ENCODE results near the gene CPVL.

CPVL gene

GRCh38 chr7:29044554-29044953 is 101.8 kb downstream of the CPVL start:
- no peak for ATAC-seq (ENCODE audit: low read depth)
- no peak for DNase-seq (ENCODE audit: low spot score in 2 of 2)
- Mint-ChIP-seq H3K9me3 (peaks cover 3% of the 10 kb centered on the region), H3K27ac (no peak overlapping the region), H3K27me3 (peaks cover 17% of the 10 kb centered on the region), H3K4me3 (no peak overlapping the region), H3K4me1 (no peaks in the 10 kb centered on the region), H3K36me3 (no peaks in the 10 kb centered on the region)

- no peaks in the 10 kb centered on the region for H3K4me1 Mint-ChIP-seq
- DNase-seq (ENCODE audit: low spot score in 2 of 2): no peak
- no peak for ATAC-seq (ENCODE audit: low read depth)
- no peak overlapping the region for H3K4me3 Mint-ChIP-seq
- peaks cover 17% of the 10 kb centered on the region for H3K27me3 Mint-ChIP-seq
- H3K27ac Mint-ChIP-seq: no peak overlapping the region
- no peaks in the 10 kb centered on the region for H3K9me3 Mint-ChIP-seq
- no peaks in the 10 kb centered on the region for H3K36me3 Mint-ChIP-seq
Measured at GRCh38 chr7:29043576-29043975, 102.8 kb downstream of the CPVL start.

GRCh38 chr7:29042824-29043231 is 103.5 kb downstream of the CPVL start:
- Mint-ChIP-seq H3K4me1 (no peaks in the 10 kb centered on the region), H3K4me3 (no peak overlapping the region), H3K36me3 (no peaks in the 10 kb centered on the region), H3K27me3 (peaks cover 17% of the 10 kb centered on the region), H3K9me3 (no peaks in the 10 kb centered on the region), H3K27ac (no peak overlapping the region)
- no peak for ATAC-seq (ENCODE audit: low read depth)
- DNase-seq (ENCODE audit: low spot score in 2 of 2): no peak

GRCh38 chr7:29041991-29042390 is 104.3 kb downstream of the CPVL start:
- Mint-ChIP-seq H3K27ac (no peak overlapping the region), H3K9me3 (no peaks in the 10 kb centered on the region), H3K4me1 (no peaks in the 10 kb centered on the region), H3K36me3 (no peaks in the 10 kb centered on the region), H3K27me3 (peaks cover 17% of the 10 kb centered on the region), H3K4me3 (no peak overlapping the region)
- DNase-seq (ENCODE audit: low spot score in 2 of 2): no peak
- no peak for ATAC-seq (ENCODE audit: low read depth)

GRCh38 chr7:29040579-29040925 is 105.8 kb downstream of the CPVL start:
- H3K36me3 Mint-ChIP-seq: no peaks in the 10 kb centered on the region
- ATAC-seq (ENCODE audit: low read depth) (no peak), DNase-seq (ENCODE audit: low spot score in 2 of 2) (no peak)
- H3K4me3 Mint-ChIP-seq: no peak overlapping the region
- no peak overlapping the region for H3K27ac Mint-ChIP-seq
- no peaks in the 10 kb centered on the region for H3K9me3 Mint-ChIP-seq
- H3K27me3 Mint-ChIP-seq: peaks cover 16% of the 10 kb centered on the region
- no peaks in the 10 kb centered on the region for H3K4me1 Mint-ChIP-seq

GRCh38 chr7:29039821-29040578 is 106.3 kb downstream of the CPVL start:
- H3K27ac Mint-ChIP-seq: no peak overlapping the region
- no peaks in the 10 kb centered on the region for H3K36me3 Mint-ChIP-seq
- no peak overlapping the region for H3K4me3 Mint-ChIP-seq
- no peaks in the 10 kb centered on the region for H3K9me3 Mint-ChIP-seq
- H3K27me3 Mint-ChIP-seq: peaks cover 16% of the 10 kb centered on the region
- DNase-seq (ENCODE audit: low spot score in 2 of 2) (no peak), ATAC-seq (ENCODE audit: low read depth) (no peak)
- H3K4me1 Mint-ChIP-seq: no peaks in the 10 kb centered on the region

GRCh38 chr7:29038463-29038862 is 107.9 kb downstream of the CPVL start:
- peaks cover 11% of the 10 kb centered on the region for H3K27me3 Mint-ChIP-seq
- DNase-seq (ENCODE audit: low spot score in 2 of 2) (no peak), ATAC-seq (ENCODE audit: low read depth) (no peak)
- no peaks in the 10 kb centered on the region for H3K4me1 Mint-ChIP-seq
- no peak overlapping the region for H3K27ac Mint-ChIP-seq
- no peaks in the 10 kb centered on the region for H3K36me3 Mint-ChIP-seq
- no peaks in the 10 kb centered on the region for H3K9me3 Mint-ChIP-seq
- no peak overlapping the region for H3K4me3 Mint-ChIP-seq

GRCh38 chr7:29035044-29035740 is 111.1 kb downstream of the CPVL start:
- Mint-ChIP-seq H3K4me3 (no peak overlapping the region), H3K36me3 (no peaks in the 10 kb centered on the region), H3K9me3 (no peaks in the 10 kb centered on the region), H3K27me3 (peaks cover 2% of the 10 kb centered on the region), H3K27ac (no peak overlapping the region), H3K4me1 (no peaks in the 10 kb centered on the region)
- DNase-seq (ENCODE audit: low spot score in 2 of 2): no peak
- no peak for ATAC-seq (ENCODE audit: low read depth)

GRCh38 chr7:29033584-29033983 is 112.8 kb downstream of the CPVL start:
- DNase-seq (ENCODE audit: low spot score in 2 of 2) (no peak), ATAC-seq (ENCODE audit: low read depth) (no peak)
- peaks cover 3% of the 10 kb centered on the region for H3K9me3 Mint-ChIP-seq
- no peak overlapping the region for H3K4me3 Mint-ChIP-seq
- no peaks in the 10 kb centered on the region for H3K4me1 Mint-ChIP-seq
- H3K27me3 Mint-ChIP-seq: peaks cover 4% of the 10 kb centered on the region
- H3K27ac Mint-ChIP-seq: no peak overlapping the region
- no peaks in the 10 kb centered on the region for H3K36me3 Mint-ChIP-seq

GRCh38 chr7:29032146-29032545 is 114.2 kb downstream of the CPVL start:
- Mint-ChIP-seq H3K36me3 (no peaks in the 10 kb centered on the region), H3K27me3 (peaks cover 4% of the 10 kb centered on the region), H3K9me3 (peaks cover 8% of the 10 kb centered on the region), H3K27ac (no peak overlapping the region), H3K4me3 (no peak overlapping the region), H3K4me1 (no peaks in the 10 kb centered on the region)
- DNase-seq (ENCODE audit: low spot score in 2 of 2) (no peak), ATAC-seq (ENCODE audit: low read depth) (no peak)

GRCh38 chr7:29030781-29031275 is 115.5 kb downstream of the CPVL start:
- peaks cover 2% of the 10 kb centered on the region for H3K27me3 Mint-ChIP-seq
- ATAC-seq (ENCODE audit: low read depth) (no peak), DNase-seq (ENCODE audit: low spot score in 2 of 2) (no peak)
- H3K36me3 Mint-ChIP-seq: no peaks in the 10 kb centered on the region
- H3K4me1 Mint-ChIP-seq: no peaks in the 10 kb centered on the region
- no peak overlapping the region for H3K4me3 Mint-ChIP-seq
- peaks cover 18% of the 10 kb centered on the region for H3K9me3 Mint-ChIP-seq
- H3K27ac Mint-ChIP-seq: no peak overlapping the region

GRCh38 chr7:29022291-29022988 is 123.9 kb downstream of the CPVL start:
- ATAC-seq (ENCODE audit: low read depth) (no peak), DNase-seq (ENCODE audit: low spot score in 2 of 2) (no peak)
- H3K4me1 Mint-ChIP-seq: no peaks in the 10 kb centered on the region
- H3K4me3 Mint-ChIP-seq: no peak overlapping the region
- H3K36me3 Mint-ChIP-seq: peaks cover 1% of the 10 kb centered on the region
- H3K27me3 Mint-ChIP-seq: peaks cover 5% of the 10 kb centered on the region
- H3K9me3 Mint-ChIP-seq: peaks cover 26% of the 10 kb centered on the region
- H3K27ac Mint-ChIP-seq: no peak overlapping the region

- ATAC-seq (ENCODE audit: low read depth): no peak
- peaks cover 14% of the 10 kb centered on the region for H3K9me3 Mint-ChIP-seq
Measured at GRCh38 chr7:29019896-29020295, 126.4 kb downstream of the CPVL start.

GRCh38 chr7:29019387-29019786 is 127.0 kb downstream of the CPVL start:
- ATAC-seq (ENCODE audit: low read depth): no peak
- no peak overlapping the region for H3K27ac Mint-ChIP-seq
- H3K4me1 Mint-ChIP-seq: no peaks in the 10 kb centered on the region
- peaks cover 7% of the 10 kb centered on the region for H3K27me3 Mint-ChIP-seq
- no peaks in the 10 kb centered on the region for H3K36me3 Mint-ChIP-seq
- no peak overlapping the region for H3K4me3 Mint-ChIP-seq
- no peak for DNase-seq (ENCODE audit: low spot score in 2 of 2)
- peaks cover 9% of the 10 kb centered on the region for H3K9me3 Mint-ChIP-seq

More at GRCh38 chr7:29019896-29020295, 126.4 kb downstream of the CPVL start:
- no peaks in the 10 kb centered on the region for H3K4me1 Mint-ChIP-seq
- H3K36me3 Mint-ChIP-seq: peaks cover 1% of the 10 kb centered on the region
- H3K27me3 Mint-ChIP-seq: peaks cover 9% of the 10 kb centered on the region
- DNase-seq (ENCODE audit: low spot score in 2 of 2): no peak
- H3K27ac Mint-ChIP-seq: no peak overlapping the region
- no peak overlapping the region for H3K4me3 Mint-ChIP-seq

Measured in memory B cell (primary cell).